Mesendoderm (in vitro differentiated cells): ENCODE data around the gene SRGAP2C.
"Not testable (repeated sequence)": the region's sequence is repeated elsewhere in the genome, so short reads cannot be mapped to it uniquely, and the experiment has no call there.

ENCODE experiments used
- DNase-seq: peaks from one replicate; pipeline ENCODE4 v3.0.0; 2013
- H2AK5ac ChIP-seq: 2 replicates; pipeline ENCODE4 v1.6.1; 2013; ENCODE audit warnings: low read length, inconsistent platforms
- H2BK120ac ChIP-seq: 2 replicates; pipeline ENCODE4 v1.6.1; 2013; ENCODE audit warnings: low read depth, mild to moderate bottlenecking, low read length, moderate library complexity, mixed read lengths
- H2BK15ac ChIP-seq: replicated peaks from 2 replicates; pipeline ENCODE4 v1.6.1; 2013; ENCODE audit warnings: low read depth, mild to moderate bottlenecking, moderate library complexity
- H2BK5ac ChIP-seq: 2 replicates; pipeline ENCODE4 v1.6.1; 2013; ENCODE audit warnings: low read length, inconsistent platforms
- H3K18ac ChIP-seq: 2 replicates; pipeline ENCODE4 v1.6.1; 2013; ENCODE audit warnings: mild to moderate bottlenecking, low read length, mixed read lengths
- H3K23ac ChIP-seq: one replicate; pipeline ENCODE4 v1.6.1; 2013; ENCODE audit warnings: low read length
- H3K27ac ChIP-seq: 2 replicates; pipeline ENCODE4 v1.5.1; 2013; ENCODE audit warnings: low read depth, mild to moderate bottlenecking, inconsistent platforms, low read length, moderate library complexity
- H3K27me3 ChIP-seq: 2 replicates; pipeline ENCODE4 v1.6.1; 2013; ENCODE audit warnings: low read length, control low read depth, mild to moderate bottlenecking, inconsistent platforms; ENCODE audit not compliant: insufficient read depth, poor library complexity
- H3K36me3 ChIP-seq: 2 replicates; pipeline ENCODE4 v1.6.1; 2013; ENCODE audit warnings: low read length, inconsistent platforms; ENCODE audit not compliant: control insufficient read depth, insufficient read depth
- H3K4ac ChIP-seq: one replicate; pipeline ENCODE4 v1.6.1; 2013; ENCODE audit warnings: low read depth, mild to moderate bottlenecking, low read length, moderate library complexity
- H3K4me1 ChIP-seq: 2 replicates; pipeline ENCODE4 v1.6.1; 2013; ENCODE audit warnings: low read depth, low read length, inconsistent platforms; ENCODE audit not compliant: control insufficient read depth
- H3K4me2 ChIP-seq: 2 replicates; pipeline ENCODE4 v1.6.1; 2013; ENCODE audit warnings: low read length
- H3K4me3 ChIP-seq: 2 replicates; pipeline ENCODE4 v1.5.1; 2013; ENCODE audit warnings: mild to moderate bottlenecking, low read length
- H3K56ac ChIP-seq: one replicate; pipeline ENCODE4 v1.6.1; 2013; ENCODE audit warnings: low read length
- H3K79me1 ChIP-seq: 2 replicates; pipeline ENCODE4 v1.6.1; 2013; ENCODE audit warnings: low read length, inconsistent platforms
- H3K79me2 ChIP-seq: 2 replicates; pipeline ENCODE4 v1.6.1; 2013; ENCODE audit warnings: mild to moderate bottlenecking, low read length; ENCODE audit not compliant: control insufficient read depth, insufficient read depth
- H3K9ac ChIP-seq: 2 replicates; pipeline ENCODE4 v1.6.1; 2013; ENCODE audit warnings: low read length, inconsistent platforms
- H4K5ac ChIP-seq: one replicate; pipeline ENCODE4 v1.6.1; 2013; ENCODE audit warnings: low read length
- H4K8ac ChIP-seq: one replicate; pipeline ENCODE4 v1.6.1; 2013; ENCODE audit warnings: low read depth, mild to moderate bottlenecking, control low read depth, low read length, moderate library complexity
- WGBS: extraction: QIAGEN DNeasy Blood & Tissue Kit; methylation state at CpG from one replicate; pipeline ENCODE4 v1.1.7; 2013; ENCODE audit warnings: low lambda C conversion rate, missing lambda C conversion rate; ENCODE audit not compliant: insufficient coverage; ENCODE audit errors: extremely low coverage; 5-methylcytosine and 5-hydroxymethylcytosine counted together

SRGAP2C gene

GRCh38 chr1:121376986-121377385, 192.2 kb downstream of the SRGAP2C start:
- H3K4me1 ChIP-seq, H2BK5ac ChIP-seq, H3K4me2 ChIP-seq, H4K5ac ChIP-seq, H3K56ac ChIP-seq, H3K9ac ChIP-seq, DNase-seq, H3K4ac ChIP-seq, H2BK120ac ChIP-seq, H3K4me3 ChIP-seq, H3K27ac ChIP-seq, H3K36me3 ChIP-seq, H2AK5ac ChIP-seq, H4K8ac ChIP-seq, H2BK15ac ChIP-seq, H3K27me3 ChIP-seq, H3K79me1 ChIP-seq, H3K18ac ChIP-seq, H3K23ac ChIP-seq, H3K79me2 ChIP-seq: not testable (repeated sequence)
- WGBS: no CpG with 5 or more reads among the region's 7 CpGs

GRCh38 chr1:121378757-121379156, 194.0 kb downstream of the SRGAP2C start:
- no CpG with 5 or more reads among the region's 5 CpGs for WGBS
- not testable (repeated sequence) for H3K56ac ChIP-seq, H2BK15ac ChIP-seq, H2BK120ac ChIP-seq, H3K4ac ChIP-seq, H3K18ac ChIP-seq, H3K79me1 ChIP-seq, H4K8ac ChIP-seq, H2BK5ac ChIP-seq, H2AK5ac ChIP-seq, H3K79me2 ChIP-seq, H3K4me2 ChIP-seq, DNase-seq, H3K4me3 ChIP-seq, H3K23ac ChIP-seq, H3K4me1 ChIP-seq, H4K5ac ChIP-seq, H3K27me3 ChIP-seq, H3K9ac ChIP-seq, H3K27ac ChIP-seq, H3K36me3 ChIP-seq

- not testable (repeated sequence) for H3K27me3 ChIP-seq, H3K4me2 ChIP-seq, H4K5ac ChIP-seq, H3K79me2 ChIP-seq, H3K4me1 ChIP-seq, H3K79me1 ChIP-seq, H4K8ac ChIP-seq, H2BK5ac ChIP-seq, H3K56ac ChIP-seq, H2AK5ac ChIP-seq, H3K27ac ChIP-seq, H3K36me3 ChIP-seq, H3K23ac ChIP-seq, H3K4ac ChIP-seq, H3K4me3 ChIP-seq, H2BK120ac ChIP-seq, H3K18ac ChIP-seq, DNase-seq, H3K9ac ChIP-seq, H2BK15ac ChIP-seq
- no CpG with 5 or more reads among the region's 4 CpGs for WGBS
These were observed 200.0 kb downstream of the SRGAP2C start for GRCh38 chr1:121384754-121385153.

GRCh38 chr1:121385162-121385561, 200.4 kb downstream of the SRGAP2C start:
- not testable (repeated sequence) for H3K4me3 ChIP-seq, H2AK5ac ChIP-seq, H4K8ac ChIP-seq, H3K4me2 ChIP-seq, H3K27me3 ChIP-seq, H2BK120ac ChIP-seq, H4K5ac ChIP-seq, H3K23ac ChIP-seq, H3K79me1 ChIP-seq, H2BK15ac ChIP-seq, H3K18ac ChIP-seq, DNase-seq, H3K56ac ChIP-seq, H3K9ac ChIP-seq, H3K36me3 ChIP-seq, H3K4ac ChIP-seq, H2BK5ac ChIP-seq, H3K4me1 ChIP-seq, H3K27ac ChIP-seq, H3K79me2 ChIP-seq
- WGBS: no CpG with 5 or more reads among the region's 3 CpGs

GRCh38 chr1:121385563-121386288, 201.0 kb downstream of the SRGAP2C start:
- not testable (repeated sequence) for H2BK5ac ChIP-seq, H3K4ac ChIP-seq, H3K27ac ChIP-seq, H2BK15ac ChIP-seq, H3K18ac ChIP-seq, H3K23ac ChIP-seq, H3K4me3 ChIP-seq, H3K56ac ChIP-seq, H3K4me2 ChIP-seq, H3K79me1 ChIP-seq, H3K36me3 ChIP-seq, H4K5ac ChIP-seq, H2BK120ac ChIP-seq, H3K9ac ChIP-seq, H2AK5ac ChIP-seq, DNase-seq, H3K4me1 ChIP-seq, H3K79me2 ChIP-seq, H4K8ac ChIP-seq, H3K27me3 ChIP-seq
- no CpG with 5 or more reads among the region's 8 CpGs for WGBS
